SK-N-SH treated with all-trans-retinoic acid at 6 μM for 48 hours (cell line): ENCODE results near the gene LAGE3.

Experiments
- ATAC-seq: fragments of 200-7000 bp; cut with Tn5 transposase; 3 replicates; pipeline ENCODE4 v1.9.1; 2020; ENCODE audit warnings: mild to moderate bottlenecking, moderate library complexity
- ARNTL ChIP-seq: fragments of 450-650 bp; formaldehyde crosslinking; IDR thresholded peaks from 2 replicates; pipeline ENCODE4 v1.5.0; 2020; ENCODE audit warnings: low read depth, mild to moderate bottlenecking, moderate library complexity, borderline replicate concordance
- BACH2 ChIP-seq: fragments of 250-450 bp; sonication (Bioruptor Pico); IDR thresholded peaks from 2 replicates; pipeline ENCODE4 v1.9.0; 2021; ENCODE audit warnings: mild to moderate bottlenecking, borderline replicate concordance
- ESRRG ChIP-seq: fragments of 250-450 bp; sonication (Bioruptor Pico); IDR thresholded peaks from 2 replicates; pipeline ENCODE4 v1.6.1; 2021; ENCODE audit warnings: mild to moderate bottlenecking
- GLIS3 ChIP-seq: fragments of 250-450 bp; sonication (Bioruptor Pico); IDR thresholded peaks from 2 replicates; pipeline ENCODE4 v1.5.0; 2020; ENCODE audit warnings: mild to moderate bottlenecking, moderate library complexity
- ISL1 ChIP-seq: fragments of 250-450 bp; sonication (Bioruptor Pico); IDR thresholded peaks from 2 replicates; pipeline ENCODE4 v2.1.2; 2022; ENCODE audit warnings: mild to moderate bottlenecking, moderate library complexity
- OSR1 ChIP-seq: fragments of 250-450 bp; sonication (Bioruptor Pico); IDR thresholded peaks from 2 replicates; pipeline ENCODE4 v1.8.0; 2022; ENCODE audit warnings: moderate library complexity, mild to moderate bottlenecking, inconsistent platforms
- PPARA ChIP-seq: fragments of 250-450 bp; sonication (Bioruptor Pico); IDR thresholded peaks from 2 replicates; pipeline ENCODE4 v1.5.0; 2020; ENCODE audit warnings: mild to moderate bottlenecking, borderline replicate concordance
- RARB ChIP-seq: fragments of 250-450 bp; sonication (Bioruptor Pico); IDR thresholded peaks from 2 replicates; pipeline ENCODE4 v1.8.0; 2021; ENCODE audit warnings: mild to moderate bottlenecking, moderate library complexity
- SNAI2 ChIP-seq: fragments of 250-450 bp; sonication (Bioruptor Pico); IDR thresholded peaks from 2 replicates; pipeline ENCODE4 v1.5.0; 2020; ENCODE audit warnings: mild to moderate bottlenecking, moderate library complexity
- TCF4 ChIP-seq: fragments of 250-450 bp; sonication (Bioruptor Pico); IDR thresholded peaks from 2 replicates; pipeline ENCODE4 v1.8.0; 2021; ENCODE audit warnings: mild to moderate bottlenecking, moderate library complexity, borderline replicate concordance
- ZFP3 ChIP-seq: fragments of 250-450 bp; sonication (Bioruptor Pico); IDR thresholded peaks from 2 replicates; pipeline ENCODE4 v1.5.0; 2020; ENCODE audit warnings: mild to moderate bottlenecking, moderate library complexity
- ZNF565 ChIP-seq: fragments of 450-650 bp; formaldehyde crosslinking; conservative IDR thresholded peaks from 2 replicates; pipeline ENCODE4 v1.5.0; 2020; ENCODE audit warnings: low read depth, mild to moderate bottlenecking, moderate library complexity
- ZNF70 ChIP-seq: fragments of 450-650 bp; formaldehyde crosslinking; IDR thresholded peaks from 2 replicates; pipeline ENCODE4 v1.5.0; 2020; ENCODE audit warnings: mild to moderate bottlenecking, moderate library complexity
- ZNF8 ChIP-seq: fragments of 450-650 bp; formaldehyde crosslinking; IDR thresholded peaks from 2 replicates; pipeline ENCODE4 v1.5.0; 2020; ENCODE audit warnings: mild to moderate bottlenecking, moderate library complexity
- TF ChIP-seq, protein P1 (sequence below): fragments of 250-450 bp; sonication (Bioruptor Pico); IDR thresholded peaks from 2 replicates; pipeline ENCODE4 v1.5.1; 2020; ENCODE audit warnings: low read depth, mild to moderate bottlenecking, moderate library complexity
- TF ChIP-seq, protein P2 (sequence below): fragments of 250-450 bp; sonication (Bioruptor Pico); IDR thresholded peaks from 2 replicates; pipeline ENCODE4 v1.5.0; 2020; ENCODE audit warnings: mild to moderate bottlenecking, moderate library complexity
- TF ChIP-seq, protein P3 (sequence below): fragments of 250-450 bp; sonication (Bioruptor Pico); IDR thresholded peaks from 2 replicates; pipeline ENCODE4 v1.5.1; 2021; ENCODE audit warnings: mild to moderate bottlenecking, moderate library complexity
- TF ChIP-seq, protein P4 (sequence below): fragments of 250-450 bp; sonication (Bioruptor Pico); IDR thresholded peaks from 2 replicates; pipeline ENCODE4 v1.8.0; 2021; ENCODE audit warnings: low read depth, mild to moderate bottlenecking, moderate library complexity, borderline replicate concordance
- TF ChIP-seq, protein P5 (sequence below): fragments of 250-450 bp; sonication (Bioruptor Pico); IDR thresholded peaks from 2 replicates; pipeline ENCODE4 v1.8.0; 2020; ENCODE audit warnings: mild to moderate bottlenecking, moderate library complexity, borderline replicate concordance

Gene LAGE3

DNA sequence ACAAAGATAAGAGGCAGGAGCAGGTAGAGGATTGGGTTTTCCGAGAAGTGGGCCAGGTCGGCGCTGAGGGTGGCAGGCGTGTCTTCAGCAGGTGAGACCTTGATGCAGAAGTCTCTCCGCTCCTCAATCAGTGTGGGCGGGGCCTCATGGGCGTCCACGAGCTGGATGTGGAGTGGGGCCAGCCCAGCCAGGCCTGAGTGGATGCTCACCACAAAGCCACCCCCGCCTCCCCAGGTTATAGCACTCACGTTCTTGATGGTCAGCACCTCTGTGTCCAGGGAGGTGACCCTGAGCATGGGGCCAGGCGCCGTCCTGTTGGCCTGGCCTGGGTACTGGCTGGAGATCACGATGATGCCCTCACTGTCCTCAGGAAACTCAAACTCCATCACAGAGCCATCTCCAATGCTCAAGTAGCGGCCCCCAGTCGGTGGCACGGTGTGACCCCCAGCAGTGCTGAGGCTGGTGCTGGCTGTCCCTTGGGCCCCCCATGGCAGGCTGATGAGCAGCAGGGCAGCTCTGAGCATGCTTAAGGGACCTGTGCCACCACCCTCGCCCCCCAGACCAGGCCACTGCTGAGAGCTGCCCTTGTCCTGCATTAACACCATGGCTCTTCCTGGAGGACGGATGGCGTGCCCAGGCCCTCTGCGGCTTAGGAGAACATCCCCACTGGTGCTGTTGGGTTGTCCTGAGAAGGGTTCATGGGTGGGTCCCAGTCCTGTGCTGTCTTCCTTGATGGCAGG lies 9.4 kb upstream of the LAGE3 start:
- TF ChIP-seq TCF4 (CRISPR knock-in tag) (no peak), OSR1 (no peak), SNAI2 (CRISPR knock-in tag) (no peak), ZNF70 (CRISPR knock-in tag) (no peak), PPARA (CRISPR knock-in tag) (no peak), RARB (no peak), ARNTL (CRISPR knock-in tag) (no peak), BACH2 (CRISPR knock-in tag) (no peak), GLIS3 (CRISPR knock-in tag) (no peak), ZFP3 (CRISPR knock-in tag) (no peak), ESRRG (CRISPR knock-in tag) (no peak), ZNF8 (CRISPR knock-in tag) (no peak), ZNF565 (CRISPR knock-in tag) (no peak)
- TF ChIP-seq, protein P1, sequence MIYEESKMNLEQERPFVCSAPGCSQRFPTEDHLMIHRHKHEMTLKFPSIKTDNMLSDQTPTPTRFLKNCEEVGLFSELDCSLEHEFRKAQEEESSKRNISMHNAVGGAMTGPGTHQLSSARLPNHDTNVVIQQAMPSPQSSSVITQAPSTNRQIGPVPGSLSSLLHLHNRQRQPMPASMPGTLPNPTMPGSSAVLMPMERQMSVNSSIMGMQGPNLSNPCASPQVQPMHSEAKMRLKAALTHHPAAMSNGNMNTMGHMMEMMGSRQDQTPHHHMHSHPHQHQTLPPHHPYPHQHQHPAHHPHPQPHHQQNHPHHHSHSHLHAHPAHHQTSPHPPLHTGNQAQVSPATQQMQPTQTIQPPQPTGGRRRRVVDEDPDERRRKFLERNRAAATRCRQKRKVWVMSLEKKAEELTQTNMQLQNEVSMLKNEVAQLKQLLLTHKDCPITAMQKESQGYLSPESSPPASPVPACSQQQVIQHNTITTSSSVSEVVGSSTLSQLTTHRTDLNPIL (CRISPR knock-in tag) = no peak
- TF ChIP-seq, protein P2, sequence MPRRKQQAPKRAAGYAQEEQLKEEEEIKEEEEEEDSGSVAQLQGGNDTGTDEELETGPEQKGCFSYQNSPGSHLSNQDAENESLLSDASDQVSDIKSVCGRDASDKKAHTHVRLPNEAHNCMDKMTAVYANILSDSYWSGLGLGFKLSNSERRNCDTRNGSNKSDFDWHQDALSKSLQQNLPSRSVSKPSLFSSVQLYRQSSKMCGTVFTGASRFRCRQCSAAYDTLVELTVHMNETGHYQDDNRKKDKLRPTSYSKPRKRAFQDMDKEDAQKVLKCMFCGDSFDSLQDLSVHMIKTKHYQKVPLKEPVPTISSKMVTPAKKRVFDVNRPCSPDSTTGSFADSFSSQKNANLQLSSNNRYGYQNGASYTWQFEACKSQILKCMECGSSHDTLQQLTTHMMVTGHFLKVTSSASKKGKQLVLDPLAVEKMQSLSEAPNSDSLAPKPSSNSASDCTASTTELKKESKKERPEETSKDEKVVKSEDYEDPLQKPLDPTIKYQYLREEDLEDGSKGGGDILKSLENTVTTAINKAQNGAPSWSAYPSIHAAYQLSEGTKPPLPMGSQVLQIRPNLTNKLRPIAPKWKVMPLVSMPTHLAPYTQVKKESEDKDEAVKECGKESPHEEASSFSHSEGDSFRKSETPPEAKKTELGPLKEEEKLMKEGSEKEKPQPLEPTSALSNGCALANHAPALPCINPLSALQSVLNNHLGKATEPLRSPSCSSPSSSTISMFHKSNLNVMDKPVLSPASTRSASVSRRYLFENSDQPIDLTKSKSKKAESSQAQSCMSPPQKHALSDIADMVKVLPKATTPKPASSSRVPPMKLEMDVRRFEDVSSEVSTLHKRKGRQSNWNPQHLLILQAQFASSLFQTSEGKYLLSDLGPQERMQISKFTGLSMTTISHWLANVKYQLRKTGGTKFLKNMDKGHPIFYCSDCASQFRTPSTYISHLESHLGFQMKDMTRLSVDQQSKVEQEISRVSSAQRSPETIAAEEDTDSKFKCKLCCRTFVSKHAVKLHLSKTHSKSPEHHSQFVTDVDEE (CRISPR knock-in tag) = no peak
- TF ChIP-seq, protein P3, sequence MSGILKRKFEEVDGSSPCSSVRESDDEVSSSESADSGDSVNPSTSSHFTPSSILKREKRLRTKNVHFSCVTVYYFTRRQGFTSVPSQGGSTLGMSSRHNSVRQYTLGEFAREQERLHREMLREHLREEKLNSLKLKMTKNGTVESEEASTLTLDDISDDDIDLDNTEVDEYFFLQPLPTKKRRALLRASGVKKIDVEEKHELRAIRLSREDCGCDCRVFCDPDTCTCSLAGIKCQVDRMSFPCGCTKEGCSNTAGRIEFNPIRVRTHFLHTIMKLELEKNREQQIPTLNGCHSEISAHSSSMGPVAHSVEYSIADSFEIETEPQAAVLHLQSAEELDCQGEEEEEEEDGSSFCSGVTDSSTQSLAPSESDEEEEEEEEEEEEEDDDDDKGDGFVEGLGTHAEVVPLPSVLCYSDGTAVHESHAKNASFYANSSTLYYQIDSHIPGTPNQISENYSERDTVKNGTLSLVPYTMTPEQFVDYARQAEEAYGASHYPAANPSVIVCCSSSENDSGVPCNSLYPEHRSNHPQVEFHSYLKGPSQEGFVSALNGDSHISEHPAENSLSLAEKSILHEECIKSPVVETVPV (CRISPR knock-in tag) = no peak
- TF ChIP-seq, protein P4, sequence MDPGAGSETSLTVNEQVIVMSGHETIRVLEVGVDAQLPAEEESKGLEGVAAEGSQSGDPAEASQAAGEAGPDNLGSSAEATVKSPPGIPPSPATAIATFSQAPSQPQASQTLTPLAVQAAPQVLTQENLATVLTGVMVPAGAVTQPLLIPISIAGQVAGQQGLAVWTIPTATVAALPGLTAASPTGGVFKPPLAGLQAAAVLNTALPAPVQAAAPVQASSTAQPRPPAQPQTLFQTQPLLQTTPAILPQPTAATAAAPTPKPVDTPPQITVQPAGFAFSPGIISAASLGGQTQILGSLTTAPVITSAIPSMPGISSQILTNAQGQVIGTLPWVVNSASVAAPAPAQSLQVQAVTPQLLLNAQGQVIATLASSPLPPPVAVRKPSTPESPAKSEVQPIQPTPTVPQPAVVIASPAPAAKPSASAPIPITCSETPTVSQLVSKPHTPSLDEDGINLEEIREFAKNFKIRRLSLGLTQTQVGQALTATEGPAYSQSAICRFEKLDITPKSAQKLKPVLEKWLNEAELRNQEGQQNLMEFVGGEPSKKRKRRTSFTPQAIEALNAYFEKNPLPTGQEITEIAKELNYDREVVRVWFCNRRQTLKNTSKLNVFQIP (CRISPR knock-in tag) = no peak
- TF ChIP-seq, protein P5, sequence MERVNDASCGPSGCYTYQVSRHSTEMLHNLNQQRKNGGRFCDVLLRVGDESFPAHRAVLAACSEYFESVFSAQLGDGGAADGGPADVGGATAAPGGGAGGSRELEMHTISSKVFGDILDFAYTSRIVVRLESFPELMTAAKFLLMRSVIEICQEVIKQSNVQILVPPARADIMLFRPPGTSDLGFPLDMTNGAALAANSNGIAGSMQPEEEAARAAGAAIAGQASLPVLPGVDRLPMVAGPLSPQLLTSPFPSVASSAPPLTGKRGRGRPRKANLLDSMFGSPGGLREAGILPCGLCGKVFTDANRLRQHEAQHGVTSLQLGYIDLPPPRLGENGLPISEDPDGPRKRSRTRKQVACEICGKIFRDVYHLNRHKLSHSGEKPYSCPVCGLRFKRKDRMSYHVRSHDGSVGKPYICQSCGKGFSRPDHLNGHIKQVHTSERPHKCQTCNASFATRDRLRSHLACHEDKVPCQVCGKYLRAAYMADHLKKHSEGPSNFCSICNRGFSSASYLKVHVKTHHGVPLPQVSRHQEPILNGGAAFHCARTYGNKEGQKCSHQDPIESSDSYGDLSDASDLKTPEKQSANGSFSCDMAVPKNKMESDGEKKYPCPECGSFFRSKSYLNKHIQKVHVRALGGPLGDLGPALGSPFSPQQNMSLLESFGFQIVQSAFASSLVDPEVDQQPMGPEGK = no peak
- ATAC-seq = no peak

DNA sequence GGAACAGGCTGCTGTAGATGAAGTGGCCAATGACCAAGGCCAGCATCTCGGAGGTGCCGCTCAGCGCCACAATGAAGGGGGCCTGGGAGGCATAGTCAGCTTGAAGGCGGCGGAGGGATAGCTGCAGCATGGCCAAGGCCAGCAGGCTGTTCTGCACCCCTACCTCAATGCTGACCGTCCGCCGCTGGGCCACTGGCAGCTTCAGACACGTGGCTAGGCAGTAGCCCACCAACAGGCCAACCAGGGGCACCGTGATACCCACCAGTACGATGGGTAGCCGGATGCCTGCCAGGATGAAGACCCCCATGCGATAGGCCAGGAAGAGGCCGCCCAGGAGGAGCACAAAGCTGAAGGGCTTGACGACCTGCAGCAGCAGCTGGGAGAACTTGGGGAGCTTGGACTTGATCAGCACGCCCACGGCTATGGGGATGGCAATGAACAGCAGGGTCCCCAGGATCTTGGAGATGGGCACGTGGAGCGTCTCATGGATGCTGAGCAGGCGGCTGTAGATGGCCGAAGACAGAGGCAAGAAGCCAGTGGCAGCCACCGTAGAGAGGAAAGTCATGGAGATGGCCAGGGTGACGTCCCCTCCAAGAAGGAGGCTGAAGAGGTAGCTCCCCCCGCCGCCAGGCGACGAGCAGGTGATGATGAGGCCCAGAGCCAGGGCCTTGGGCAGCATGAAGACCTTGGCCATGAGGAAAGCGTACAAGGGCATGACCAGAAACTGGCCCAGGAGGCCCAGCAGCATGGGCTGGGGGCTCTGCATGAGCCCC lies 8.6 kb upstream of the LAGE3 start:
- TF ChIP-seq TCF4 (CRISPR knock-in tag) (no peak), ZFP3 (CRISPR knock-in tag) (no peak), ISL1 (CRISPR knock-in tag) (no peak)
- no peak for ATAC-seq
